Upper lobe of right lung (tissue), 1 donor: ENCODE data around the gene SPATS2. TPM values are rescaled to one million over a fixed set of nuclear protein-coding genes. Genes with fewer than 3 reads are reported as not detected.

Experiments
- ATAC-seq: fragments of 200-7000 bp; cut with Tn5 transposase; one replicate; pipeline ENCODE4 v1.9.1; 2020; ENCODE audit warnings: mild to moderate bottlenecking, moderate library complexity
- DNase-seq: peaks from one replicate; pipeline ENCODE4 v3.0.0-alpha.2; 2020
- H3K27ac ChIP-seq: fragments of 200-600 bp; one replicate; pipeline ENCODE4 v1.8.0; 2022
- H3K27me3 ChIP-seq: fragments of 200-600 bp; one replicate; pipeline ENCODE4 v1.8.0; 2022; ENCODE audit warnings: mild to moderate bottlenecking
- H3K36me3 ChIP-seq: fragments of 200-600 bp; one replicate; pipeline ENCODE4 v1.8.0; 2022
- H3K4me1 ChIP-seq: fragments of 200-600 bp; one replicate; pipeline ENCODE4 v1.8.0; 2022
- H3K4me3 ChIP-seq: fragments of 200-600 bp; one replicate; pipeline ENCODE4 v1.8.0; 2022; ENCODE audit warnings: mild to moderate bottlenecking
- H3K9me3 ChIP-seq: fragments of 200-600 bp; one replicate; pipeline ENCODE4 v1.8.0; 2022
- intact Hi-C: fragments of 100-400 bp; cut with DNase I; formaldehyde crosslinking; loops from one replicate; pipeline ENCODE4 v1.11.0; 2022
- total RNA-seq: library from RNA; stranded (reverse); fragmentation: NEBNext Ultra II Directional; extraction: Animal tissue kit (Norgen Biotek cat#: 25700); gene quantifications from one replicate; pipeline ENCODE4 v1.2.1, GENCODE V29; 2021
- TF ChIP-seq, protein P1 (sequence below): fragments of 200-600 bp; IDR thresholded peaks from one replicate; pipeline ENCODE4 v1.8.0; 2022; ENCODE audit warnings: antibody characterized with exemption
- donor health status: DM: no; HTN: yes; CAD: no; lungs with severe emphysema.

The SPATS2 gene
- total RNA-seq, 1 donor from 2014 or later, result 12.6 TPM

DNA sequence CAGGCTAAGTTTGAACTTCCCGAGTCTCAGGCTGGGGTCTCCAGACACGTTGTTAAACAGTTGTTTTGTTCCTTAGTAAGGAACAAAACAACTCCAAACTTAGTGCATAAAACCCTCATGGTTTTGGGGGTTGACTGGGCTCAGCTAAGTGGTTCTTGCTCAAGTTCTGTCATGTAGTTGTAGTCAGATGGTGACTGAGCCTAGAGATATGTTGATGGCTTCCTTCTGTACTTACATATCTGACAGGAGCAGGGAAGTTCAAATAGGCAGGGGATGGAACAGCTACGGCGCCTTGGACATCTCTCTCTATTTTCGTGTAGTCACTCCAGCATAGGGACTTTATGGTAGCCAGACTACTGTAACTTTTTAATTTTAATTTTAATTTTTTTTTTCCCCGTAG, 45.7 kb downstream of the SPATS2 start:
- Histone ChIP-seq H3K36me3 (no peaks in the 10 kb centered on the region), H3K4me1 (no peaks in the 10 kb centered on the region), H3K9me3 (no peaks in the 10 kb centered on the region), H3K4me3 (no peak overlapping the region), H3K27ac (no peak overlapping the region), H3K27me3 (no peaks in the 10 kb centered on the region)
- DNase-seq (no peak), ATAC-seq (no peak)
- intact Hi-C loops, result no loop called here
- TF ChIP-seq, protein P1, sequence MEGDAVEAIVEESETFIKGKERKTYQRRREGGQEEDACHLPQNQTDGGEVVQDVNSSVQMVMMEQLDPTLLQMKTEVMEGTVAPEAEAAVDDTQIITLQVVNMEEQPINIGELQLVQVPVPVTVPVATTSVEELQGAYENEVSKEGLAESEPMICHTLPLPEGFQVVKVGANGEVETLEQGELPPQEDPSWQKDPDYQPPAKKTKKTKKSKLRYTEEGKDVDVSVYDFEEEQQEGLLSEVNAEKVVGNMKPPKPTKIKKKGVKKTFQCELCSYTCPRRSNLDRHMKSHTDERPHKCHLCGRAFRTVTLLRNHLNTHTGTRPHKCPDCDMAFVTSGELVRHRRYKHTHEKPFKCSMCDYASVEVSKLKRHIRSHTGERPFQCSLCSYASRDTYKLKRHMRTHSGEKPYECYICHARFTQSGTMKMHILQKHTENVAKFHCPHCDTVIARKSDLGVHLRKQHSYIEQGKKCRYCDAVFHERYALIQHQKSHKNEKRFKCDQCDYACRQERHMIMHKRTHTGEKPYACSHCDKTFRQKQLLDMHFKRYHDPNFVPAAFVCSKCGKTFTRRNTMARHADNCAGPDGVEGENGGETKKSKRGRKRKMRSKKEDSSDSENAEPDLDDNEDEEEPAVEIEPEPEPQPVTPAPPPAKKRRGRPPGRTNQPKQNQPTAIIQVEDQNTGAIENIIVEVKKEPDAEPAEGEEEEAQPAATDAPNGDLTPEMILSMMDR, result no peak

DNA sequence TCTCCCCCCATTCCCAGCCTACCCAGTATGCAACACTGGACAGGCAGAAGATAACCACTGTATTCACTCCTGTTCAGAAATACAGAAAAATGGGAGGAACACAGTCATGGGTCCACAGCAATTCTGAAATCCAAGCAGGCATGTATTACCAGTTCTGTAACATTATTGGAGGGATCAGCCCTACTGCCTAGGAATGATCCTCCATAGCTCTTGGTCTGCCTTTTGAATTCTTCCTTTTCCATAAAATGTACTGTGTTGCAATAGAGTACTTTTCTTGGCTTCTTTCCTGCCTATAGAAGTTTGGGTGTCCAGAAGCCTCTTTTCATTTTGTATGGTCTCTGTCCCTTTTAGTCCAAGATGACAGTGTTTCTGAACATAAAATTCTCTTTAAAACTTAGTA, 46.5 kb downstream of the SPATS2 start:
- intact Hi-C loops, result no loop called here
- H3K4me3 ChIP-seq, result no peak overlapping the region
- H3K27me3 ChIP-seq, result no peaks in the 10 kb centered on the region
- H3K27ac ChIP-seq, result no peak overlapping the region
- no peaks in the 10 kb centered on the region for H3K36me3 ChIP-seq
- ATAC-seq (no peak), DNase-seq (no peak)
- no peaks in the 10 kb centered on the region for H3K9me3 ChIP-seq
- TF ChIP-seq, protein P1, result no peak
- H3K4me1 ChIP-seq, result no peaks in the 10 kb centered on the region

DNA sequence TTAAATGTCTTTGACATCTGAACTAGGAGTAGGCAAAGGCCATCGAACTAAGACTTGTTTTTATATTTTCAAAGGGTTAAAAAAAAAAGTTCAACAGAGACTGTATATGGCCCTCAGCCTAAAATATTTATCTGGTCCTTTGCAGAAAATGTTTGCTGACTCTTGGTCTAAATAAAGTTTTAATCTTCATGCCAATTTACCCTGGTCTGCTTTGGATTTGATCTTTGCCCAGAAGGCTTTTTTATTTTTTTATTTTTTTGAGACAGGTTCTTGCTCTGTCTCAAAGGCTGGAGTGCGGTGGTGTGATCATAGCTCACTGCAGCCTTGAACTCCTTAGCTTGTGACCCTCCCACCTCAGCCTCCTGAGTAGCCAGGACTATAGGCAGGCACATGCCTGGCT, 47.1 kb downstream of the SPATS2 start:
- Histone ChIP-seq H3K27me3 (no peaks in the 10 kb centered on the region), H3K4me1 (no peaks in the 10 kb centered on the region), H3K36me3 (no peaks in the 10 kb centered on the region), H3K9me3 (no peaks in the 10 kb centered on the region), H3K4me3 (no peak overlapping the region), H3K27ac (no peak overlapping the region)
- intact Hi-C loops, result no loop called here
- TF ChIP-seq, protein P1, result no peak
- ATAC-seq (no peak), DNase-seq (no peak)

DNA sequence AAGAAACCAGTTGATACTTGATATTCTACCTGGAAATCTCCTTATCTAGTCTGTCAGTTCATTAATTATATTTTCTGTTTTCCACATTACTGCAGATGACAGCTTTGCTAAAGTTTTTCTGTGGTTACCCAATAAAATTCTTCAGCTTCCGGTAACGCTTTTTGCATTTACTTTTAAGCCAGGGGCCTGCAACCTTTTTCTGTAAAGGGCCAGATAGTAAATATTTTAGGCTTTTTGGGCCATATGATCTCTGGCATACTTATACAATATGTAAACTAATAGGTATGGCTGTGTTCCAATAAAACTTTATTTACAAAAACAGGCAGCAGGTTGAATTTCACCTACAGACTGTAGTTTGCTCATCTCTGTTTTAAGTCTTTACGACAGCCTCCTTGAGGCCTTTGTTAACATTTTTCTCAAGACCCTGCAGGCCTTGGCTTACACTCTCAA, 48.3 kb downstream of the SPATS2 start:
- TF ChIP-seq, protein P1, result no peak
- H3K36me3 ChIP-seq, result no peaks in the 10 kb centered on the region
- DNase-seq, result no peak
- H3K4me3 ChIP-seq, result no peak overlapping the region
- ATAC-seq, result no peak
- H3K27ac ChIP-seq, result no peak overlapping the region
- intact Hi-C loops, result no loop called here
- H3K4me1 ChIP-seq, result no peaks in the 10 kb centered on the region
- no peaks in the 10 kb centered on the region for H3K27me3 ChIP-seq
- H3K9me3 ChIP-seq, result no peaks in the 10 kb centered on the region

DNA sequence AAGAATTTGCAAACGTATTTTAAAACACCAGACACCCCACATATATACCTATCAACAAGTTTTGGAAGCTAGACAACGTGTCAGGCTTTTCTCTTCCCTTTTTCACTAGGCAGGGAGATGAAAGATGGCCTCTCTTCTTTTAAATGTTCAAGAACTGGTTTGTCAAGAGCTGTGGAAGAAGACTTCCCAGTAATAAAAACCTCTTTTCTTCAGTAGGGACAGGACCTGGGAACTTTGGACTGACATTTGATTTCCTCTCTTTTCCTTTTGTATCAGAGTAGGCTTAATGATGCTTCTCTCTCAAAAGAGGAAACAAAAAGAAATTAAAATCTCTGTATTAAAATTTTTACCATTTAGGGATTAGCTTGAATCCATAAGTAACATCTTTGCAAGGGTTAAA, 49.6 kb downstream of the SPATS2 start:
- H3K4me3 ChIP-seq, result no peak overlapping the region
- ATAC-seq (no peak), DNase-seq (no peak)
- H3K27me3 ChIP-seq, result no peaks in the 10 kb centered on the region
- H3K9me3 ChIP-seq, result no peaks in the 10 kb centered on the region
- H3K27ac ChIP-seq, result no peak overlapping the region
- no peaks in the 10 kb centered on the region for H3K36me3 ChIP-seq
- H3K4me1 ChIP-seq, result no peaks in the 10 kb centered on the region
- TF ChIP-seq, protein P1, result no peak
- intact Hi-C loops, result no loop called here

DNA sequence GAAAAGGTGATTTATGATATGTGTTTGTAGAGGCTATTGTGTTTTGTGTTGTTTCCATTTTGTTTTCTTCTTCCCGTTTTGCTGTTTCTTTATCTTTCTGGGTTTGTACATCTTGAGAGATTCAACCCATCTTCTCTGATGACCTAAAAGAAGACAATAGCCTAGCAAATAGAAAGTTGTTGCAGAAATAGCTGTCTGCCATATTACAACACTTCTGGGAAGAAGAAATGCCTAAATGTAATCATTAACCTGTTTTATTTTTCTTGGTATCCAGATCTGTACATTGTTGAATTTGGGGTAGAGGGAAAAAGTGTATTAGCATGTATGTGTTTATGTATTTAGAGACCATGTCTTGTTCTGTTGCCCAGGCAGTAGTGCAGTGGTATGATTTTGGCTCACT, 50.3 kb downstream of the SPATS2 start:
- ATAC-seq, result no peak
- TF ChIP-seq, protein P1, result no peak
- Histone ChIP-seq H3K36me3 (no peaks in the 10 kb centered on the region), H3K27me3 (no peaks in the 10 kb centered on the region), H3K4me1 (no peaks in the 10 kb centered on the region), H3K27ac (no peak overlapping the region), H3K4me3 (no peak overlapping the region), H3K9me3 (no peaks in the 10 kb centered on the region)
- intact Hi-C loops, result no loop called here
- DNase-seq, result no peak
